Activated CD8-positive, alpha-beta T cell treated with anti-CD3 and anti-CD28 coated beads for 36 hours (primary cell): Measurements from ENCODE around the gene CPA1. TPM values are rescaled to one million over a fixed set of nuclear protein-coding genes. Genes with fewer than 3 reads are reported as not detected.
A peak's percentile ranks its signal among the peaks of the same experiment; 100 is the strongest.

Experiments used
- ATAC-seq: fragments of 200-7000 bp; cut with Tn5 transposase; one replicate; pipeline ENCODE4 v1.10.0; 2021; ENCODE audit warnings: mild to moderate bottlenecking, moderate library complexity
- CTCF ChIA-PET: fragments of 350-600 bp; sonication (Branson Sonifier 250); formaldehyde crosslinking; loops from one replicate; lab custom pipeline; 2021; ENCODE audit warnings: antibody characterized with exemption; lab: Charles Lee
- POLR2A ChIA-PET: fragments of 350-600 bp; sonication (Branson Sonifier 250); formaldehyde crosslinking; loops from one replicate; lab custom pipeline; 2021; ENCODE audit warnings: antibody characterized with exemption; lab: Charles Lee
- DNase-seq: peaks from one replicate; pipeline ENCODE4 v3.0.0-alpha.2; 2020
- H3K27ac Mint-ChIP-seq: one replicate; pipeline ENCODE4 v1.8.0; 2021; ENCODE audit warnings: mild to moderate bottlenecking, mixed read lengths
- H3K27me3 Mint-ChIP-seq: one replicate; pipeline ENCODE4 v1.8.0; 2021; ENCODE audit warnings: mixed read lengths
- H3K36me3 Mint-ChIP-seq: one replicate; pipeline ENCODE4 v1.8.0; 2021; ENCODE audit warnings: low read depth, mixed read lengths
- H3K4me1 Mint-ChIP-seq: one replicate; pipeline ENCODE4 v1.8.0; 2021; ENCODE audit warnings: low read depth, mixed read lengths
- H3K4me3 Mint-ChIP-seq: one replicate; pipeline ENCODE4 v1.8.0; 2021; ENCODE audit warnings: mild to moderate bottlenecking, moderate library complexity, mixed read lengths
- H3K9me3 Mint-ChIP-seq: one replicate; pipeline ENCODE4 v1.8.0; 2021; ENCODE audit warnings: mixed read lengths
- CTCF ChIP-seq: fragments of 200-600 bp; IDR thresholded peaks from one replicate; pipeline ENCODE4 v1.8.0; 2022; ENCODE audit warnings: antibody characterized with exemption, mild to moderate bottlenecking
- intact Hi-C: fragments of 100-400 bp; cut with micrococcal nuclease; formaldehyde crosslinking; loops from one replicate; pipeline ENCODE4 v1.10.0; 2022
- total RNA-seq, 2 experiments: library from RNA; stranded (reverse); gene quantifications; one replicate each; pipeline ENCODE4 v1.2.3, GENCODE V29; 2021

CPA1 gene
- total RNA-seq, 2 experiments from 2014 or later = not detected

- H3K27me3 Mint-ChIP-seq = no peaks in the 10 kb centered on the region
- intact Hi-C loops = no loop called here
- CTCF ChIA-PET = interaction anchor here (0.9 to 1.1 kb wide), 2 partner anchors 9 to 62 kb away, joined by 3 read pairs; no protein-coding TSS in a partner anchor
Observed at GRCh38 chr7:130421684-130422083, 41.4 kb downstream of the CPA1 start.

GRCh38 chr7:130423501-130424037 lies 43.3 kb downstream of the CPA1 start:
- intact Hi-C loops = no loop called here
- Mint-ChIP-seq H3K9me3 (no peaks in the 10 kb centered on the region), H3K4me3 (no peak overlapping the region), H3K27ac (no peak overlapping the region), H3K36me3 (peaks cover 19% of the 10 kb centered on the region), H3K4me1 (peaks cover 68% of the 10 kb centered on the region), H3K27me3 (no peaks in the 10 kb centered on the region)
- POLR2A ChIA-PET = interaction anchor here (1.2 kb wide), 1 partner anchor 19 kb away, joined by 3 read pairs; no protein-coding TSS in a partner anchor
- ATAC-seq = no peak
- TF ChIP-seq CTCF = no peak
- DNase-seq = no peak
- CTCF ChIA-PET = interaction anchor here (0.6 kb wide), 1 partner anchor 233 kb away, joined by 3 read pairs; no protein-coding TSS in a partner anchor

More at GRCh38 chr7:130421684-130422083, 41.4 kb downstream of the CPA1 start:
- H3K9me3 Mint-ChIP-seq = no peaks in the 10 kb centered on the region
- H3K36me3 Mint-ChIP-seq = peaks cover 19% of the 10 kb centered on the region
- TF ChIP-seq CTCF = no peak
- DNase-seq = peak; percentile 69
- H3K4me1 Mint-ChIP-seq = peaks cover 79% of the 10 kb centered on the region
- peak; percentile 52 for ATAC-seq
- POLR2A ChIA-PET = no interaction called here
- H3K4me3 Mint-ChIP-seq = peak overlapping the region; percentile 53
- H3K27ac Mint-ChIP-seq = peak overlapping the region; percentile 91

- ATAC-seq (no peak), DNase-seq (no peak)
- POLR2A ChIA-PET = no interaction called here
- no peaks in the 10 kb centered on the region for H3K27me3 Mint-ChIP-seq
- H3K9me3 Mint-ChIP-seq = no peaks in the 10 kb centered on the region
- intact Hi-C loops = no loop called here
- TF ChIP-seq CTCF = no peak
- H3K27ac Mint-ChIP-seq = peak overlapping the region; percentile 23
- H3K36me3 Mint-ChIP-seq = peaks cover 16% of the 10 kb centered on the region
- CTCF ChIA-PET = no interaction called here
- peaks cover 56% of the 10 kb centered on the region for H3K4me1 Mint-ChIP-seq
- H3K4me3 Mint-ChIP-seq = no peak overlapping the region
Observed at GRCh38 chr7:130425796-130426195, 45.5 kb downstream of the CPA1 start.

- POLR2A ChIA-PET = no interaction called here
- Mint-ChIP-seq H3K27ac (peak overlapping the region; percentile 9), H3K27me3 (no peaks in the 10 kb centered on the region), H3K4me3 (no peak overlapping the region), H3K4me1 (peaks cover 50% of the 10 kb centered on the region), H3K9me3 (no peaks in the 10 kb centered on the region), H3K36me3 (peaks cover 13% of the 10 kb centered on the region)
- ATAC-seq = no peak
- CTCF ChIA-PET = no interaction called here
- TF ChIP-seq CTCF = no peak
- intact Hi-C loops = no loop called here
- no peak for DNase-seq
Observed at GRCh38 chr7:130426564-130426963, 46.3 kb downstream of the CPA1 start.

GRCh38 chr7:130429019-130429418 lies 48.7 kb downstream of the CPA1 start:
- H3K4me3 Mint-ChIP-seq = no peak overlapping the region
- ChIA-PET POLR2A (interaction anchor here (0.6 to 1.0 kb wide), 2 partner anchors 11 to 261 kb away, joined by 3 read pairs; no protein-coding TSS in a partner anchor), CTCF (no interaction called here)
- peaks cover 34% of the 10 kb centered on the region for H3K4me1 Mint-ChIP-seq
- no peaks in the 10 kb centered on the region for H3K27me3 Mint-ChIP-seq
- no peak for TF ChIP-seq CTCF
- DNase-seq (no peak), ATAC-seq (no peak)
- H3K36me3 Mint-ChIP-seq = peaks cover 12% of the 10 kb centered on the region
- H3K9me3 Mint-ChIP-seq = no peaks in the 10 kb centered on the region
- intact Hi-C loops = no loop called here
- H3K27ac Mint-ChIP-seq = no peak overlapping the region
